Tibial artery (tissue), 4 donors: Measurements from ENCODE around the gene NOL8.

ENCODE experiments used
- DNase-seq, 2 donors: peaks; one replicate each; pipeline ENCODE4 v3.0.0-alpha.2; 2019
- H3K27ac ChIP-seq, 2 donors: fragments of 200-600 bp; sonication (generic) in 1 of 2; 1 replicate in 1 of 2; 2 replicates in 1 of 2; pipeline ENCODE4 v1.5.1; 2018 to 2019; ENCODE audit warnings: mild to moderate bottlenecking in 1 of 2
- H3K27me3 ChIP-seq, 2 donors: fragments of 200-600 bp; sonication (generic) in 1 of 2; one replicate each; pipeline versions ENCODE4 v1.5.1 to v1.6.0; 2016 to 2019
- H3K36me3 ChIP-seq, 3 donors: fragments of 200-600 bp; sonication (generic) in 2 of 3; one replicate each; pipeline ENCODE4 v1.5.1; 2016 to 2019; ENCODE audit warnings: mild to moderate bottlenecking in 2 of 3
- H3K4me1 ChIP-seq, 4 donors: fragments of 200-600 bp; sonication (generic) in 2 of 4; 1 replicate in 3 of 4; 2 replicates in 1 of 4; pipeline ENCODE4 v1.5.1; 2016 to 2019
- H3K4me3 ChIP-seq, 2 donors: fragments of 200-600 bp; sonication (generic) in 1 of 2; 1 replicate in 1 of 2; 2 replicates in 1 of 2; pipeline ENCODE4 v1.5.1; 2018 to 2019; ENCODE audit warnings: mild to moderate bottlenecking in 2 of 2
- H3K9me3 ChIP-seq, 3 donors: fragments of 200-600 bp; sonication (generic) in 1 of 3; one replicate each; pipeline ENCODE4 v1.5.1; 2016 to 2019
- intact Hi-C: fragments of 100-400 bp; cut with DNase I; formaldehyde crosslinking; loops from one replicate; pipeline ENCODE4 v1.15.0; 2023; ENCODE audit warnings: low total_unique reads
- TF ChIP-seq, protein P1 (sequence below), 2 experiments: fragments of 200-600 bp in 1 of 2; fragments of 450-650 bp in 1 of 2; IDR thresholded peaks; one replicate each; pipeline ENCODE4 v1.5.1; 2017 to 2019; ENCODE audit warnings: antibody characterized with exemption in 2 of 2, mild to moderate bottlenecking in 1 of 2, moderate library complexity in 1 of 2

Gene NOL8

GRCh38 chr9:92298036-92298435 lies 27.1 kb downstream of the NOL8 start:
- H3K4me1 ChIP-seq = peaks cover 0 to 10% (median 7%) of the 10 kb centered on the region in 4 donors
- H3K36me3 ChIP-seq = peaks cover 54 to 62% (median 55%) of the 10 kb centered on the region in 3 donors
- no peaks in the 10 kb centered on the region for H3K9me3 ChIP-seq
- H3K4me3 ChIP-seq = no peak overlapping the region
- TF ChIP-seq, protein P1, sequence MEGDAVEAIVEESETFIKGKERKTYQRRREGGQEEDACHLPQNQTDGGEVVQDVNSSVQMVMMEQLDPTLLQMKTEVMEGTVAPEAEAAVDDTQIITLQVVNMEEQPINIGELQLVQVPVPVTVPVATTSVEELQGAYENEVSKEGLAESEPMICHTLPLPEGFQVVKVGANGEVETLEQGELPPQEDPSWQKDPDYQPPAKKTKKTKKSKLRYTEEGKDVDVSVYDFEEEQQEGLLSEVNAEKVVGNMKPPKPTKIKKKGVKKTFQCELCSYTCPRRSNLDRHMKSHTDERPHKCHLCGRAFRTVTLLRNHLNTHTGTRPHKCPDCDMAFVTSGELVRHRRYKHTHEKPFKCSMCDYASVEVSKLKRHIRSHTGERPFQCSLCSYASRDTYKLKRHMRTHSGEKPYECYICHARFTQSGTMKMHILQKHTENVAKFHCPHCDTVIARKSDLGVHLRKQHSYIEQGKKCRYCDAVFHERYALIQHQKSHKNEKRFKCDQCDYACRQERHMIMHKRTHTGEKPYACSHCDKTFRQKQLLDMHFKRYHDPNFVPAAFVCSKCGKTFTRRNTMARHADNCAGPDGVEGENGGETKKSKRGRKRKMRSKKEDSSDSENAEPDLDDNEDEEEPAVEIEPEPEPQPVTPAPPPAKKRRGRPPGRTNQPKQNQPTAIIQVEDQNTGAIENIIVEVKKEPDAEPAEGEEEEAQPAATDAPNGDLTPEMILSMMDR (IDR thresholded peaks at IDR 0.05) = no peak
- H3K27me3 ChIP-seq = no peaks in the 10 kb centered on the region
- H3K27ac ChIP-seq = no peak overlapping the region
- no peak for DNase-seq
- intact Hi-C loops = no loop called here

DNA sequence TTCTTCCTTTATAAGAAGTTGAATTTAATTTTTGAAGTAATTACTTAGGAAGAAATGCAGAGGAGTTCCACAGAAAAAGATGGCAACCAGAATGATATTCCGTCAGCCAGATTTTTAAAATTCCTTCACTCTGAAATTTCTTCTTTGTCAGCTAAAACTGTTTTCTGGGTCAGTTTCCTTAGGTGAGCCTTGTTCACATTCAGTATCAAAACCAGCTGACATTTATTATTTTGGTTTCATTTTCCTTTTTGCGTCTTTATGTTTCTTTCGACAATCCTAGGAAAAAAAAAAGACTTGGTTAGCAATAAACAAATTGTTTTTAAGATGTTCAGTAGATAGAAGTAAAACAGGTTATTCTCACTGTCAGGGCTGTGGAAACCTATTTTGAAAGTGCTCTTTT lies 27.5 kb downstream of the NOL8 start:
- intact Hi-C loops = no loop called here
- no peak overlapping the region for H3K27ac ChIP-seq
- H3K36me3 ChIP-seq = peaks cover 50 to 57% (median 51%) of the 10 kb centered on the region in 3 donors

GRCh38 chr9:92295827-92296258 lies 29.3 kb downstream of the NOL8 start:
- intact Hi-C loops = no loop called here
- Histone ChIP-seq H3K27me3 (no peaks in the 10 kb centered on the region), H3K4me1 (peaks cover 0 to 28% (median 17%) of the 10 kb centered on the region in 4 donors), H3K27ac (no peak overlapping the region), H3K4me3 (no peak overlapping the region), H3K9me3 (no peaks in the 10 kb centered on the region), H3K36me3 (peaks cover 36 to 41% (median 40%) of the 10 kb centered on the region in 3 donors)
- DNase-seq = no peak
- TF ChIP-seq, protein P1 (IDR thresholded peaks at IDR 0.05) = no peak

More for the DNA sequence above, 27.5 kb downstream of the NOL8 start:
- DNase-seq = no peak
- H3K27me3 ChIP-seq = no peaks in the 10 kb centered on the region
- TF ChIP-seq, protein P1 (IDR thresholded peaks at IDR 0.05) = no peak
- H3K4me3 ChIP-seq = no peak overlapping the region
- H3K4me1 ChIP-seq = peaks cover 0 to 14% (median 9%) of the 10 kb centered on the region in 4 donors
- H3K9me3 ChIP-seq = no peaks in the 10 kb centered on the region

GRCh38 chr9:92295240-92295790 lies 29.8 kb downstream of the NOL8 start:
- peaks cover 0 to 28% (median 17%) of the 10 kb centered on the region in 4 donors for H3K4me1 ChIP-seq
- no peak for DNase-seq
- peaks cover 30 to 36% (median 34%) of the 10 kb centered on the region in 3 donors for H3K36me3 ChIP-seq
- H3K4me3 ChIP-seq = no peak overlapping the region
- H3K9me3 ChIP-seq = no peaks in the 10 kb centered on the region
- TF ChIP-seq, protein P1 (IDR thresholded peaks at IDR 0.05) = no peak
- H3K27me3 ChIP-seq = no peaks in the 10 kb centered on the region
- intact Hi-C loops = no loop called here
- H3K27ac ChIP-seq = no peak overlapping the region

DNA sequence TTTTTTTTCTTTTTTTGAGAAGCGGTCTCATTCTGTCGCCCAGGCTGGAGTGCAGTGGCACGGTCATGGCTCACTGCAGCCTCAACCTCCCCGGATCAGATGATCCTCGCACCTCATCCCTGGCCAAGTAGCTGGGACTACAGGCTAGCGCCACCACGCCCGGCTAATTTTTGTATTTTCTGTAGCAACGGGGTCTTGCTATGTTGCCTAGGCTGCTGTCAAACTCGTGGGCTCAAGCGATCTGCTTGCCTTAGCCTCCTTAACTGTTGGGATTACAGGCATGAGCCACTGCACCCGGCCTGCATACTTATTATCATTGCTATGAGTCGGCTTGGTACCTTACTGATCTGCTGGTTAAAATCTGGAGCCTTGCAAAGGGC lies 30.9 kb downstream of the NOL8 start:
- TF ChIP-seq, protein P1 (IDR thresholded peaks at IDR 0.05) = no peak
- no peak for DNase-seq
- Histone ChIP-seq H3K27me3 (no peaks in the 10 kb centered on the region), H3K4me3 (peak overlapping the region; percentile 64 to 84), H3K4me1 (peaks cover 0 to 28% (median 17%) of the 10 kb centered on the region in 4 donors), H3K27ac (peak overlapping the region; percentile 70 to 76), H3K9me3 (no peaks in the 10 kb centered on the region), H3K36me3 (peaks cover 20 to 26% (median 24%) of the 10 kb centered on the region in 3 donors)
- intact Hi-C loops = no loop called here
